Upper lobe of left lung (tissue), 6 donors: ENCODE results near the gene ADAM21. TPM values are rescaled to one million over a fixed set of nuclear protein-coding genes. Genes with fewer than 3 reads are reported as not detected.
A peak's percentile ranks its signal among the peaks of the same experiment; 100 is the strongest.
"Not testable (repeated sequence)": the region's sequence is repeated elsewhere in the genome, so short reads cannot be mapped to it uniquely, and the experiment has no call there.

Experiments used
- ATAC-seq, 2 donors: fragments of 200-7000 bp; cut with Tn5 transposase; one replicate each; pipeline ENCODE4 v1.9.1; 2022; ENCODE audit warnings: mild to moderate bottlenecking in 2 of 2, moderate library complexity in 2 of 2; ENCODE audit not compliant: low FRiP score in 2 of 2
- DNase-seq, 2 donors: peaks; one replicate each; pipeline ENCODE4 v3.0.0-alpha.2; 2019 to 2020
- H3K27ac ChIP-seq, 4 donors: fragments of 200-600 bp; sonication (generic); one replicate each; pipeline ENCODE4 v1.5.1; 2016 to 2019
- H3K27me3 ChIP-seq, 4 donors: fragments of 200-600 bp; sonication (generic); one replicate each; pipeline ENCODE4 v1.5.1; 2017 to 2019
- H3K36me3 ChIP-seq, 4 donors: fragments of 200-600 bp; sonication (generic); one replicate each; pipeline ENCODE4 v1.5.1; 2016 to 2019
- H3K4me1 ChIP-seq, 4 donors: fragments of 200-600 bp; sonication (generic); one replicate each; pipeline ENCODE4 v1.5.1; 2018 to 2019
- H3K4me3 ChIP-seq, 4 donors: fragments of 200-600 bp; sonication (generic); one replicate each; pipeline ENCODE4 v1.5.1; 2017 to 2019; ENCODE audit warnings: mild to moderate bottlenecking in 2 of 4, moderate library complexity in 1 of 4
- H3K9me3 ChIP-seq, 4 donors: fragments of 200-600 bp; sonication (generic); one replicate each; pipeline ENCODE4 v1.5.1; 2018 to 2019
- CTCF ChIP-seq, 6 experiments: fragments of 450-650 bp in 4 of 6; fragments of 200-600 bp in 2 of 6; sonication (generic) in 2 of 6; IDR thresholded peaks; one replicate each; pipeline ENCODE4 v1.5.1; 2016 to 2019; ENCODE audit warnings: antibody characterized with exemption in 6 of 6
- EP300 ChIP-seq, 4 donors: sonication (generic); formaldehyde crosslinking; IDR thresholded peaks; one replicate each; pipeline ENCODE4 v1.5.1; 2017; ENCODE audit warnings: antibody characterized with exemption in 4 of 4, control low read depth in 2 of 4
- POLR2A ChIP-seq, 4 donors: fragments of 450-650 bp; IDR thresholded peaks; one replicate each; pipeline ENCODE4 v1.5.1; 2016 to 2017; ENCODE audit warnings: antibody characterized with exemption in 4 of 4, mild to moderate bottlenecking in 2 of 4
- POLR2AphosphoS5 ChIP-seq, 2 donors: sonication (generic); formaldehyde crosslinking; IDR thresholded peaks; one replicate each; pipeline ENCODE4 v1.5.1; 2017; ENCODE audit warnings: antibody characterized with exemption in 2 of 2
- WGBS, 2 donors: methylation state at CpG; one replicate each; pipeline ENCODE4 v1.1.5; 2017 to 2018; 5-methylcytosine and 5-hydroxymethylcytosine counted together
- total RNA-seq, 6 donors: library from RNA; depleted of rRNA in 4 of 6; stranded (reverse); fragments of >200 nt in 4 of 6; gene quantifications; one replicate each; pipeline versions ENCODE4 v1.1.0 to v1.2.1, GENCODE V29; 2016 to 2021
- donor health status: DM: no; HTN: no; CAD: no; lungs with moderate emphysema.
- donor health status: DM: no; HTN: yes; CAD: no; lungs with severe emphysema.

Gene ADAM21
- under 1 TPM in 2 of 6 donors, not detected in 4; 0.17 to 0.39 TPM for total RNA-seq

- Histone ChIP-seq H3K27ac (no peak within 1 kb of the TSS), H3K36me3 (no peaks in the 10 kb centered on the region), H3K27me3 (no peaks in the 10 kb centered on the region), H3K9me3 (no peaks in the 10 kb centered on the region), H3K4me1 (no peaks in the 10 kb centered on the region), H3K4me3 (no peak within 1 kb of the TSS)
- DNase-seq (no peak), ATAC-seq (no peak)
- TF ChIP-seq CTCF (IDR thresholded peaks at IDR 0.05) = no peak
- TF ChIP-seq POLR2AphosphoS5 (IDR thresholded peaks at IDR 0.05) = no peak
- no peak for TF ChIP-seq POLR2A (IDR thresholded peaks at IDR 0.05)
- no peak for TF ChIP-seq EP300 (IDR thresholded peaks at IDR 0.05)
- 90 to 97% methylated on average over 1 of the region's 1 CpG for WGBS, 2 donors
These were observed at the start of gene ADAM21 for GRCh38 chr14:70451874-70452273. Gene ADAM21, plus strand, starts transcription at chr14:70452174. Its CDS starts 5,326 bp downstream, at chr14:70457500.

GRCh38 chr14:70403335-70403734 lies 48.6 kb upstream of the ADAM21 start:
- H3K36me3 ChIP-seq, H3K9me3 ChIP-seq, H3K27ac ChIP-seq, H3K4me3 ChIP-seq, H3K27me3 ChIP-seq, ATAC-seq, DNase-seq, H3K4me1 ChIP-seq: not testable (repeated sequence)
- 63 to 80% methylated on average over 4 of the region's 4 CpGs for WGBS, 2 donors

- WGBS, 2 donors = 90 to 95% methylated on average over 4 of the region's 4 CpGs
- not testable (repeated sequence) for ATAC-seq
These were observed 45.8 kb upstream of the ADAM21 start for GRCh38 chr14:70406216-70406615.

GRCh38 chr14:70407621-70408020 lies 44.4 kb upstream of the ADAM21 start:
- Histone ChIP-seq H3K4me1 (peaks cover 0 to 8% (median 0%) of the 10 kb centered on the region in 4 donors), H3K27ac (no peak overlapping the region), H3K27me3 (no peaks in the 10 kb centered on the region), H3K36me3 (peaks cover 0 to 16% (median 0%) of the 10 kb centered on the region in 4 donors), H3K4me3 (no peak overlapping the region), H3K9me3 (no peaks in the 10 kb centered on the region)
- 96% methylated on average over 4 of the region's 4 CpGs for WGBS, 2 donors
- no peak for TF ChIP-seq EP300 (IDR thresholded peaks at IDR 0.05)
- TF ChIP-seq CTCF (IDR thresholded peaks at IDR 0.05) = no peak
- TF ChIP-seq POLR2A (IDR thresholded peaks at IDR 0.05) = no peak
- TF ChIP-seq POLR2AphosphoS5 (IDR thresholded peaks at IDR 0.05) = no peak
- ATAC-seq = no peak
- no peak for DNase-seq

More at GRCh38 chr14:70406216-70406615, 45.8 kb upstream of the ADAM21 start:
- H3K9me3 ChIP-seq, H3K27ac ChIP-seq, H3K4me1 ChIP-seq, DNase-seq, H3K27me3 ChIP-seq, H3K4me3 ChIP-seq: not testable (repeated sequence)
- peaks cover 0 to 12% (median 0%) of the 10 kb centered on the region in 4 donors for H3K36me3 ChIP-seq

GRCh38 chr14:70415788-70416187 lies 36.2 kb upstream of the ADAM21 start:
- H3K27ac ChIP-seq = peak overlapping the region in 1 of 4 donors; percentile 72
- H3K4me3 ChIP-seq = peak overlapping the region in 3 of 4 donors; percentile 60 to 87 (median 81)
- H3K36me3 ChIP-seq = peaks cover 0 to 8% (median 0%) of the 10 kb centered on the region in 4 donors
- WGBS, 2 donors = 41 to 46% methylated on average over 2 of the region's 2 CpGs
- no peaks in the 10 kb centered on the region for H3K27me3 ChIP-seq
- H3K9me3 ChIP-seq = no peaks in the 10 kb centered on the region
- DNase-seq = no peak
- no peak for ATAC-seq
- H3K4me1 ChIP-seq = peaks cover 11 to 20% (median 16%) of the 10 kb centered on the region in 4 donors
- TF ChIP-seq POLR2AphosphoS5 (IDR thresholded peaks at IDR 0.05) (no peak), EP300 (IDR thresholded peaks at IDR 0.05) (no peak), CTCF (IDR thresholded peaks at IDR 0.05) (no peak), POLR2A (IDR thresholded peaks at IDR 0.05) (no peak)

- Histone ChIP-seq H3K4me3 (peak overlapping the region; percentile 45 to 87 (median 70)), H3K27me3 (no peaks in the 10 kb centered on the region), H3K9me3 (no peaks in the 10 kb centered on the region), H3K4me1 (peaks cover 11 to 20% (median 16%) of the 10 kb centered on the region in 4 donors), H3K27ac (peak overlapping the region; percentile 43 to 79 (median 72)), H3K36me3 (peaks cover 0 to 8% (median 0%) of the 10 kb centered on the region in 4 donors)
- DNase-seq (no peak), ATAC-seq (peak in 1 of 2 donors; percentile 43)
- TF ChIP-seq POLR2AphosphoS5 (IDR thresholded peaks at IDR 0.05) (no peak), EP300 (IDR thresholded peaks at IDR 0.05) (no peak), POLR2A (IDR thresholded peaks at IDR 0.05) (no peak), CTCF (IDR thresholded peaks at IDR 0.05) (no peak)
- 3 to 8% methylated on average over 9 of the region's 9 CpGs for WGBS, 2 donors
These were observed 35.6 kb upstream of the ADAM21 start for GRCh38 chr14:70416338-70416724.
